IMR-90 (cell line): ENCODE data around the gene CHMP4A.

Source experiments
- CEBPB ChIP-seq: IDR thresholded peaks from 2 replicates; pipeline ENCODE4 v1.6.1; 2012; ENCODE audit warnings: low read depth, low read length, improper control_type of control experiment
- CHD1 ChIP-seq: IDR thresholded peaks from 2 replicates; pipeline ENCODE4 v1.6.1; 2012; ENCODE audit warnings: low read depth, low read length, improper control_type of control experiment
- CTCF ChIP-seq: conservative IDR thresholded peaks from 2 replicates; pipeline ENCODE4 v1.5.1; 2012; ENCODE audit warnings: mild to moderate bottlenecking, low read depth, low read length, improper control_type of control experiment
- FOS ChIP-seq: fragments of 150-350 bp; IDR thresholded peaks from 2 replicates; pipeline ENCODE4 v1.6.1; 2016; ENCODE audit warnings: low read depth, low read length
- MAZ ChIP-seq: IDR thresholded peaks from 2 replicates; pipeline ENCODE4 v1.6.1; 2012; ENCODE audit warnings: low read depth, mild to moderate bottlenecking, low read length, improper control_type of control experiment, moderate library complexity, borderline replicate concordance
- NFE2L2 ChIP-seq: fragments of 150-350 bp; IDR thresholded peaks from 2 replicates; pipeline ENCODE4 v1.6.1; 2016; ENCODE audit warnings: low read depth, mild to moderate bottlenecking, low read length
- POLR2A ChIP-seq: IDR thresholded peaks from 2 replicates; pipeline ENCODE4 v1.6.1; 2012; ENCODE audit warnings: mild to moderate bottlenecking, low read depth, low read length
- RAD21 ChIP-seq: IDR thresholded peaks from 2 replicates; pipeline ENCODE4 v1.6.1; 2012; ENCODE audit warnings: low read length, improper control_type of control experiment
- RFX5 ChIP-seq: IDR thresholded peaks from 2 replicates; pipeline ENCODE4 v1.8.0; 2012; ENCODE audit warnings: low read depth, mild to moderate bottlenecking, low read length, moderate library complexity
- SMC3 ChIP-seq: fragments of 150-350 bp; IDR thresholded peaks from 2 replicates; pipeline ENCODE4 v1.6.1; 2016; ENCODE audit warnings: low read depth, mild to moderate bottlenecking, antibody characterized with exemption, low read length, moderate library complexity
- USF2 ChIP-seq: fragments of 150-350 bp; IDR thresholded peaks from 2 replicates; pipeline ENCODE4 v1.6.1; 2017; ENCODE audit warnings: mild to moderate bottlenecking, antibody characterized with exemption, low read length, low read depth

- TF ChIP-seq CTCF = no peak
- no peak for TF ChIP-seq POLR2A
- no peak for TF ChIP-seq RAD21
- TF ChIP-seq CEBPB = no peak
- no peak for TF ChIP-seq RFX5
- no peak for TF ChIP-seq MAZ
- TF ChIP-seq SMC3 = no peak
- TF ChIP-seq CHD1 = no peak
- no peak for TF ChIP-seq NFE2L2
- no peak for TF ChIP-seq FOS
- no peak for TF ChIP-seq USF2
Measured at GRCh38 chr14:24260780-24261157, 47.5 kb upstream of the CHMP4A start.
